Thoracic aorta (tissue), 2 donors: Measurements from ENCODE around the gene OOSP2. TPM values are rescaled to one million over a fixed set of nuclear protein-coding genes. Genes with fewer than 3 reads are reported as not detected.

ENCODE experiments used
- ATAC-seq: fragments of 150-250 bp; one replicate; pipeline ENCODE4 v1.8.0; 2017; ENCODE audit warnings: low read depth; ENCODE audit not compliant: insufficient number of reproducible peaks, low FRiP score
- DNase-seq: peaks from one replicate; pipeline ENCODE4 v3.0.0-alpha.2; 2020; ENCODE audit warnings: low spot score
- H3K27ac ChIP-seq, 2 donors: fragments of 200-600 bp; sonication (generic); 1 replicate in 1 of 2; 2 replicates in 1 of 2; pipeline ENCODE4 v1.5.1; 2016; ENCODE audit warnings: mild to moderate bottlenecking in 2 of 2, moderate library complexity in 2 of 2
- H3K27me3 ChIP-seq: fragments of 200-600 bp; sonication (generic); replicated peaks from 2 replicates; pipeline ENCODE4 v1.6.0; 2016; ENCODE audit warnings: mild to moderate bottlenecking; ENCODE audit not compliant: insufficient read depth
- H3K36me3 ChIP-seq: fragments of 200-600 bp; sonication (generic); one replicate; pipeline ENCODE4 v1.5.1; 2016
- H3K4me1 ChIP-seq, 2 donors: fragments of 200-600 bp; sonication (generic); 1 replicate in 1 of 2; 2 replicates in 1 of 2; pipeline versions ENCODE4 v1.5.1 to v1.6.0; 2016; ENCODE audit warnings: low read depth in 2 of 2, mild to moderate bottlenecking in 1 of 2; ENCODE audit not compliant: control insufficient read depth in 1 of 2
- H3K4me3 ChIP-seq: fragments of 200-600 bp; sonication (generic); 2 replicates; pipeline ENCODE4 v1.5.1; 2016; ENCODE audit warnings: mild to moderate bottlenecking
- H3K9me3 ChIP-seq: fragments of 200-600 bp; sonication (generic); 2 replicates; pipeline ENCODE4 v1.5.1; 2016
- total RNA-seq, 2 donors: library from RNA; depleted of rRNA; stranded (reverse); fragments of >200 nt; gene quantifications; one replicate each; pipeline versions ENCODE4 v1.1.0 to v1.2.3, GENCODE V29; 2016
- TF ChIP-seq, protein P1 (sequence below): fragments of 200-600 bp; sonication (generic); IDR thresholded peaks from one replicate; pipeline ENCODE4 v1.5.1; 2019; ENCODE audit warnings: antibody characterized with exemption

Gene OOSP2
- total RNA-seq, 2 donors from 2014 or later = not detected

- Histone ChIP-seq H3K4me1 (no peaks in the 10 kb centered on the region), H3K27me3 (no peaks in the 10 kb centered on the region), H3K9me3 (no peaks in the 10 kb centered on the region), H3K4me3 (no peak overlapping the region), H3K27ac (no peak overlapping the region), H3K36me3 (no peaks in the 10 kb centered on the region)
- TF ChIP-seq, protein P1, sequence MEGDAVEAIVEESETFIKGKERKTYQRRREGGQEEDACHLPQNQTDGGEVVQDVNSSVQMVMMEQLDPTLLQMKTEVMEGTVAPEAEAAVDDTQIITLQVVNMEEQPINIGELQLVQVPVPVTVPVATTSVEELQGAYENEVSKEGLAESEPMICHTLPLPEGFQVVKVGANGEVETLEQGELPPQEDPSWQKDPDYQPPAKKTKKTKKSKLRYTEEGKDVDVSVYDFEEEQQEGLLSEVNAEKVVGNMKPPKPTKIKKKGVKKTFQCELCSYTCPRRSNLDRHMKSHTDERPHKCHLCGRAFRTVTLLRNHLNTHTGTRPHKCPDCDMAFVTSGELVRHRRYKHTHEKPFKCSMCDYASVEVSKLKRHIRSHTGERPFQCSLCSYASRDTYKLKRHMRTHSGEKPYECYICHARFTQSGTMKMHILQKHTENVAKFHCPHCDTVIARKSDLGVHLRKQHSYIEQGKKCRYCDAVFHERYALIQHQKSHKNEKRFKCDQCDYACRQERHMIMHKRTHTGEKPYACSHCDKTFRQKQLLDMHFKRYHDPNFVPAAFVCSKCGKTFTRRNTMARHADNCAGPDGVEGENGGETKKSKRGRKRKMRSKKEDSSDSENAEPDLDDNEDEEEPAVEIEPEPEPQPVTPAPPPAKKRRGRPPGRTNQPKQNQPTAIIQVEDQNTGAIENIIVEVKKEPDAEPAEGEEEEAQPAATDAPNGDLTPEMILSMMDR = no peak
- no peak for ATAC-seq
- DNase-seq = no peak
Observed at GRCh38 chr11:60097189-60097588, 57.0 kb downstream of the OOSP2 start.

Other genes starting within 250 kb of the OOSP2 start
- 10 to 100 TPM; 23.6 to 28.1 TPM for gene MRPL16, start 229.6 kb upstream of the OOSP2 start, total RNA-seq
- gene CBLIF, start 194.9 kb upstream of the OOSP2 start, total RNA-seq = 1 to 10 TPM in 1 of 2 donors, not detected in 1; 1.8 TPM
- gene TCN1, start 173.9 kb upstream of the OOSP2 start, total RNA-seq = not detected
- not detected for gene OOSP3, start 161.6 kb upstream of the OOSP2 start, total RNA-seq
- gene OOSP1, start 102.0 kb upstream of the OOSP2 start, total RNA-seq = not detected
- not detected for gene OOSP4A, start 76.4 kb upstream of the OOSP2 start, total RNA-seq
- not detected for gene OOSP4B, start 23.2 kb upstream of the OOSP2 start, total RNA-seq
- not detected for gene MS4A3, start 16.3 kb downstream of the OOSP2 start, total RNA-seq
- gene MS4A2, start 48.3 kb downstream of the OOSP2 start, total RNA-seq = 1 to 10 TPM; 1.1 to 5.9 TPM
- 100 to 1,000 TPM; 111 to 162 TPM for gene MS4A6A, start 142.7 kb downstream of the OOSP2 start, total RNA-seq
- 10 to 100 TPM in 1 of 2 donors, 1 to 10 TPM in 1; 1.1 to 13.9 TPM for gene MS4A4E, start 202.7 kb downstream of the OOSP2 start, total RNA-seq
- 10 to 100 TPM; 44.9 to 63.7 TPM for gene MS4A4A, start 240.3 kb downstream of the OOSP2 start, total RNA-seq